Tibial nerve (tissue), 4 donors: ENCODE measurements around the gene PIH1D1. TPM values are rescaled to one million over a fixed set of nuclear protein-coding genes. Genes with fewer than 3 reads are reported as not detected.
A peak's percentile ranks its signal among the peaks of the same experiment; 100 is the strongest.

Source experiments
- DNase-seq, 2 donors: peaks; one replicate each; pipeline ENCODE4 v3.0.0-alpha.2; 2019; ENCODE audit warnings: low spot score in 2 of 2
- H3K27ac ChIP-seq, 4 donors: fragments of 200-600 bp; sonication (generic) in 3 of 4; one replicate each; pipeline ENCODE4 v1.5.1; 2017 to 2019; ENCODE audit warnings: mild to moderate bottlenecking in 1 of 4
- H3K27me3 ChIP-seq, 2 donors: fragments of 200-600 bp; sonication (generic) in 1 of 2; one replicate each; pipeline versions ENCODE4 v1.5.1 to v1.6.0; 2017 to 2019
- H3K36me3 ChIP-seq, 3 donors: fragments of 200-600 bp; sonication (generic); one replicate each; pipeline ENCODE4 v1.5.1; 2018 to 2019
- H3K4me1 ChIP-seq, 4 donors: fragments of 200-600 bp; sonication (generic) in 3 of 4; one replicate each; pipeline ENCODE4 v1.5.1; 2017 to 2019
- H3K4me3 ChIP-seq, 4 donors: fragments of 200-600 bp; sonication (generic) in 3 of 4; one replicate each; pipeline ENCODE4 v1.5.1; 2017 to 2019; ENCODE audit warnings: mild to moderate bottlenecking in 1 of 4, moderate library complexity in 1 of 4
- H3K9me3 ChIP-seq, 4 donors: fragments of 200-600 bp; sonication (generic) in 3 of 4; one replicate each; pipeline ENCODE4 v1.5.1; 2017 to 2019
- CTCF ChIP-seq, 5 experiments: fragments of 200-600 bp in 3 of 5; fragments of 450-650 bp in 2 of 5; sonication (generic) in 3 of 5; IDR thresholded peaks; one replicate each; pipeline ENCODE4 v1.5.1; 2016 to 2019; ENCODE audit warnings: antibody characterized with exemption in 5 of 5, mild to moderate bottlenecking in 3 of 5, moderate library complexity in 2 of 5
- EP300 ChIP-seq, 2 donors: sonication (generic); formaldehyde crosslinking; IDR thresholded peaks; one replicate each; pipeline ENCODE4 v1.6.1; 2017; ENCODE audit warnings: antibody characterized with exemption in 2 of 2, mild to moderate bottlenecking in 1 of 2
- POLR2A ChIP-seq, 2 donors: fragments of 450-650 bp; IDR thresholded peaks; one replicate each; pipeline ENCODE4 v1.6.1; 2017; ENCODE audit warnings: antibody characterized with exemption in 2 of 2, mild to moderate bottlenecking in 2 of 2, moderate library complexity in 2 of 2
- WGBS, 2 donors: methylation state at CpG; one replicate each; pipeline ENCODE4 v1.1.5; 2018; 5-methylcytosine and 5-hydroxymethylcytosine counted together
- total RNA-seq, 4 donors: library from RNA; depleted of rRNA; stranded (reverse); fragments of >200 nt; gene quantifications; one replicate each; pipeline ENCODE4 v1.1.0, GENCODE V29; 2016

PIH1D1 gene
- total RNA-seq = 100 to 1,000 TPM in 3 of 4 donors, 10 to 100 TPM in 1; 85.0 to 128 (median 110) TPM

GRCh38 chr19:49451430-49452181 is at the start of gene PIH1D1:
PIH1D1 (minus strand) TSS chr19:49451814; CDS start chr19:49451574, 240 bp downstream.
- Histone ChIP-seq H3K9me3 (no peaks in the 10 kb centered on the region), H3K4me3 (peak within 1 kb of the TSS; percentile 56 to 92 (median 78)), H3K27me3 (no peaks in the 10 kb centered on the region), H3K4me1 (peaks cover 0 to 69% (median 13%) of the 10 kb centered on the region in 4 donors), H3K36me3 (peaks cover 0 to 36% (median 5%) of the 10 kb centered on the region in 3 donors), H3K27ac (peak within 1 kb of the TSS; percentile 90 to 99 (median 94))
- WGBS, 2 donors = 1% methylated on average over 42 of the region's 42 CpGs
- TF ChIP-seq CTCF (IDR thresholded peaks at IDR 0.05) = peak in 3 of 5 experiments; percentile 16 to 35 (median 21)
- peak in 1 of 2 donors; percentile 54 for TF ChIP-seq POLR2A (IDR thresholded peaks at IDR 0.05)
- peak in 1 of 2 donors; percentile 94 for TF ChIP-seq EP300 (IDR thresholded peaks at IDR 0.05)
- DNase-seq = peak; percentile 96 to 99

- no peak for TF ChIP-seq EP300 (IDR thresholded peaks at IDR 0.05)
- TF ChIP-seq CTCF (IDR thresholded peaks at IDR 0.05) = no peak
- TF ChIP-seq POLR2A (IDR thresholded peaks at IDR 0.05) = no peak
- WGBS, 2 donors = 64 to 77% methylated on average over 18 to 19 of the region's 19 CpGs
- Histone ChIP-seq H3K4me1 (peaks cover 6 to 68% (median 23%) of the 10 kb centered on the region in 4 donors), H3K36me3 (peaks cover 4 to 35% (median 27%) of the 10 kb centered on the region in 3 donors), H3K27me3 (no peaks in the 10 kb centered on the region), H3K27ac (peak overlapping the region; percentile 19 to 81 (median 74)), H3K4me3 (peak overlapping the region in 2 of 4 donors; percentile 39 to 52), H3K9me3 (no peaks in the 10 kb centered on the region)
- DNase-seq = no peak
These were observed 47.5 kb upstream of the PIH1D1 start for GRCh38 chr19:49499030-49499670.

GRCh38 chr19:49498475-49498874 is 46.9 kb upstream of the PIH1D1 start:
- H3K4me3 ChIP-seq = no peak overlapping the region
- H3K4me1 ChIP-seq = peaks cover 6 to 67% (median 23%) of the 10 kb centered on the region in 4 donors
- no peaks in the 10 kb centered on the region for H3K9me3 ChIP-seq
- no peak for DNase-seq
- H3K36me3 ChIP-seq = peaks cover 4 to 35% (median 27%) of the 10 kb centered on the region in 3 donors
- 71 to 78% methylated on average over 7 of the region's 7 CpGs for WGBS, 2 donors
- TF ChIP-seq CTCF (IDR thresholded peaks at IDR 0.05) = no peak
- TF ChIP-seq POLR2A (IDR thresholded peaks at IDR 0.05) = no peak
- TF ChIP-seq EP300 (IDR thresholded peaks at IDR 0.05) = no peak
- no peak overlapping the region for H3K27ac ChIP-seq
- no peaks in the 10 kb centered on the region for H3K27me3 ChIP-seq

GRCh38 chr19:49497789-49498103 is 46.1 kb upstream of the PIH1D1 start:
- DNase-seq = no peak
- WGBS, 2 donors = 89 to 97% methylated on average over 12 of the region's 12 CpGs
- peaks cover 6 to 59% (median 23%) of the 10 kb centered on the region in 4 donors for H3K4me1 ChIP-seq
- peak overlapping the region in 1 of 4 donors; percentile 87 for H3K4me3 ChIP-seq
- H3K36me3 ChIP-seq = peaks cover 4 to 42% (median 27%) of the 10 kb centered on the region in 3 donors
- TF ChIP-seq EP300 (IDR thresholded peaks at IDR 0.05) = no peak
- no peak for TF ChIP-seq CTCF (IDR thresholded peaks at IDR 0.05)
- no peak for TF ChIP-seq POLR2A (IDR thresholded peaks at IDR 0.05)
- H3K27ac ChIP-seq = peak overlapping the region; percentile 94 to 97 (median 97)
- no peaks in the 10 kb centered on the region for H3K9me3 ChIP-seq
- H3K27me3 ChIP-seq = no peaks in the 10 kb centered on the region
